Thyroid gland (tissue), 4 donors: Measurements from ENCODE around the gene SRP68.

ENCODE experiments used
- POLR2A ChIP-seq, 2 donors: fragments of 450-650 bp; IDR thresholded peaks; one replicate each; pipeline ENCODE4 v1.6.1; 2017; ENCODE audit warnings: antibody characterized with exemption in 2 of 2, mild to moderate bottlenecking in 2 of 2, moderate library complexity in 1 of 2
- TF ChIP-seq, protein P1 (sequence below), 6 experiments: fragments of 200-600 bp in 3 of 6; fragments of 450-650 bp in 3 of 6; sonication (generic) in 3 of 6; IDR thresholded peaks; one replicate each; pipeline ENCODE4 v1.5.1; 2016 to 2019; ENCODE audit warnings: antibody characterized with exemption in 6 of 6, mild to moderate bottlenecking in 2 of 6, inconsistent platforms in 1 of 6, moderate library complexity in 1 of 6

DNA sequence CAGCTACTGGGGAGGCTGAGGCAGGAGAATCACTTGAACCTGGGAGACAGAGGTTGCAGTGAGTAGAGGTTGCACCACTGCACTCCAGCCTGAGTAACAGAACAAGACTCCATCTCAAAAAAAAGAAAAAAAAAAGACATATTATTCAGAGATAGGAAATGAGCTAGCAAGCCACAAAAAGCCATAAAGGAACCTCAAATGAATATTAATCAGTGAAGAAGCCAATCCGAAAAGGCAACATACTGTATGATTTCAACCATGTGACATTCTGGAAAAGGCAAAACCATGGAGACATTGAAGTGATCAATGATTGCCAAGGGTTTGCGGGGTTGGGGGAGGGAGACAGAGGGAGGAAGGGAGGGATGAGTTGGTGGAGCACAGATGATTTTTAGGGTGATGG is 39.6 kb upstream of the SRP68 start:
- TF ChIP-seq, protein P1, sequence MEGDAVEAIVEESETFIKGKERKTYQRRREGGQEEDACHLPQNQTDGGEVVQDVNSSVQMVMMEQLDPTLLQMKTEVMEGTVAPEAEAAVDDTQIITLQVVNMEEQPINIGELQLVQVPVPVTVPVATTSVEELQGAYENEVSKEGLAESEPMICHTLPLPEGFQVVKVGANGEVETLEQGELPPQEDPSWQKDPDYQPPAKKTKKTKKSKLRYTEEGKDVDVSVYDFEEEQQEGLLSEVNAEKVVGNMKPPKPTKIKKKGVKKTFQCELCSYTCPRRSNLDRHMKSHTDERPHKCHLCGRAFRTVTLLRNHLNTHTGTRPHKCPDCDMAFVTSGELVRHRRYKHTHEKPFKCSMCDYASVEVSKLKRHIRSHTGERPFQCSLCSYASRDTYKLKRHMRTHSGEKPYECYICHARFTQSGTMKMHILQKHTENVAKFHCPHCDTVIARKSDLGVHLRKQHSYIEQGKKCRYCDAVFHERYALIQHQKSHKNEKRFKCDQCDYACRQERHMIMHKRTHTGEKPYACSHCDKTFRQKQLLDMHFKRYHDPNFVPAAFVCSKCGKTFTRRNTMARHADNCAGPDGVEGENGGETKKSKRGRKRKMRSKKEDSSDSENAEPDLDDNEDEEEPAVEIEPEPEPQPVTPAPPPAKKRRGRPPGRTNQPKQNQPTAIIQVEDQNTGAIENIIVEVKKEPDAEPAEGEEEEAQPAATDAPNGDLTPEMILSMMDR (IDR thresholded peaks at IDR 0.05), result no peak
- TF ChIP-seq POLR2A (IDR thresholded peaks at IDR 0.05), result no peak
